Heart right ventricle (tissue), 16 donors: Measurements from ENCODE around the gene GRIK4. TPM values are rescaled to one million over a fixed set of nuclear protein-coding genes. Genes with fewer than 3 reads are reported as not detected.

Source experiments
- ATAC-seq, 8 donors: fragments of 200-7000 bp; cut with Tn5 transposase; one replicate each; pipeline ENCODE4 v1.9.1; 2020; ENCODE audit warnings: mild to moderate bottlenecking in 8 of 8, moderate library complexity in 8 of 8, moderate number of reproducible peaks in 1 of 8
- DNase-seq, 2 donors: peaks; one replicate each; pipeline ENCODE4 v3.0.0-alpha.2; 2020
- H3K27ac ChIP-seq, 10 donors: fragments of 200-600 bp; sonication (generic) in 2 of 10; one replicate each; pipeline versions ENCODE4 v1.5.0 to v1.8.0; 2020 to 2022; ENCODE audit warnings: mild to moderate bottlenecking in 3 of 10
- H3K27me3 ChIP-seq, 7 donors: fragments of 200-600 bp; one replicate each; pipeline ENCODE4 v1.8.0; 2021 to 2022; ENCODE audit warnings: mild to moderate bottlenecking in 2 of 7
- H3K36me3 ChIP-seq, 9 donors: fragments of 200-600 bp; sonication (generic) in 1 of 9; one replicate each; pipeline versions ENCODE4 v1.5.0 to v1.8.0; 2020 to 2022; ENCODE audit warnings: mild to moderate bottlenecking in 2 of 9
- H3K4me1 ChIP-seq, 9 donors: fragments of 200-600 bp; sonication (generic) in 1 of 9; one replicate each; pipeline versions ENCODE4 v1.5.0 to v1.8.0; 2020 to 2022; ENCODE audit warnings: mild to moderate bottlenecking in 4 of 9
- H3K4me3 ChIP-seq, 10 donors: fragments of 200-600 bp; sonication (generic) in 2 of 10; one replicate each; pipeline versions ENCODE4 v1.5.0 to v1.8.0; 2020 to 2022; ENCODE audit warnings: mild to moderate bottlenecking in 7 of 10, moderate library complexity in 2 of 10
- H3K9me3 ChIP-seq, 11 donors: fragments of 200-600 bp in 10 of 11; sonication (generic) in 2 of 11; one replicate each; pipeline versions ENCODE4 v1.5.0 to v1.8.0; 2013 to 2022; ENCODE audit warnings: mild to moderate bottlenecking in 2 of 11, control low read depth in 1 of 11, moderate library complexity in 1 of 11
- CTCF ChIP-seq, 9 donors: fragments of 200-600 bp; sonication (generic) in 2 of 9; IDR thresholded peaks; one replicate each; pipeline versions ENCODE4 v1.5.0 to v1.8.0; 2021 to 2022; ENCODE audit warnings: antibody characterized with exemption in 9 of 9, mild to moderate bottlenecking in 5 of 9, moderate library complexity in 1 of 9
- WGBS, 2 donors: extraction: QIAGEN DNeasy Blood & Tissue Kit; methylation state at CpG; one replicate each; pipeline ENCODE4 v1.1.7; 2013; ENCODE audit warnings: inconsistent platforms in 1 of 2; 5-methylcytosine and 5-hydroxymethylcytosine counted together
- intact Hi-C, 10 donors: fragments of 100-400 bp; cut with DNase I; formaldehyde crosslinking; loops; one replicate each; pipeline versions ENCODE4 v1.11.1 to v1.14.2; 2022
- polyA plus RNA-seq, 2 donors: library from polyadenylated mRNA; stranded (reverse); fragments of 200-250 nt; gene quantifications; one replicate each; pipeline ENCODE4 v1.2.3, GENCODE V29; 2013
- total RNA-seq, 10 donors: library from RNA; stranded (reverse); fragmentation: NEBNext Ultra II Directional in 3 of 10; extraction: Animal tissue kit (Norgen Biotek cat#: 25700) in 3 of 10; gene quantifications; one replicate each; pipeline versions ENCODE4 v1.2.1 to v1.2.4, GENCODE V29; 2021 to 2023
- donor health status: Arrhythmogenic right ventricular cardiomyopathy.
- donor health status: ischemic (EF 13 %, LVEDD 7.1; RV severe dilation, severe dysfunction).
- donor health status: healthy with polysubstance abuse.
- donor health status: DM: no; HTN: yes; CAD: no.
- donor health status: DM: no; HTN: no; CAD: no.
- donor health status: ischemic (EF 25% LVEDD 6.9; RV normal size, moderate dysfunction).
- donor health status: ischemic (EF 25% LVEDD 5.7; RV mildly dilated, moderate dysfunction).
- donor health status: healthy.
- donor health status: DM: yes; HTN: yes; CAD: no.
- donor health status: Ischemic cardiomyopathy.
- donor health status: ischemic (EF 35%, LVEDD 5.7; RV mildly dilated, moderate dysfunction).
- donor health status: nonischemic (EF 11% LVEDD 7.7; RV severe dilation, severe dysfunction).
- donor health status: DM: yes; HTN: yes; CAD: no.
- donor health status: PGD.
- donor health status: ischemic (EF 29% LVEDD 5.4; RV normal size, mild dysfunction).
- donor health status: nonischemic (EF 23%, LVEDD 6.1; RV moderate dilation, normal function).

The GRIK4 gene
- total and polyA plus RNA-seq, 12 donors: 0.01 to 0.85 (median 0.37) TPM; not detected in 6

GRCh38 chr11:120594746-120595145, 83.2 kb downstream of the GRIK4 start:
- no peaks in the 10 kb centered on the region for H3K9me3 ChIP-seq
- no peak for ATAC-seq

GRCh38 chr11:120595557-120595956, 84.0 kb downstream of the GRIK4 start:
- H3K27ac ChIP-seq: no peak overlapping the region
- no peaks in the 10 kb centered on the region for H3K9me3 ChIP-seq
- 87 to 94% methylated on average over 4 of the region's 4 CpGs for WGBS, 2 donors
- H3K27me3 ChIP-seq: peaks cover 0 to 35% (median 12%) of the 10 kb centered on the region in 7 donors
- no peaks in the 10 kb centered on the region for H3K4me1 ChIP-seq
- intact Hi-C loops: no loop called here
- no peaks in the 10 kb centered on the region for H3K36me3 ChIP-seq
- no peak overlapping the region for H3K4me3 ChIP-seq
- TF ChIP-seq CTCF (IDR thresholded peaks at IDR 0.05): no peak
- no peak for DNase-seq
- no peak for ATAC-seq

More at GRCh38 chr11:120594746-120595145, 83.2 kb downstream of the GRIK4 start:
- Histone ChIP-seq H3K4me1 (no peaks in the 10 kb centered on the region), H3K27me3 (peaks cover 0 to 33% (median 12%) of the 10 kb centered on the region in 7 donors), H3K36me3 (no peaks in the 10 kb centered on the region), H3K27ac (no peak overlapping the region), H3K4me3 (no peak overlapping the region)
- intact Hi-C loops: no loop called here
- DNase-seq: no peak
- 87 to 92% methylated on average over 9 of the region's 9 CpGs for WGBS, 2 donors
- no peak for TF ChIP-seq CTCF (IDR thresholded peaks at IDR 0.05)

GRCh38 chr11:120597250-120598215, 86.0 kb downstream of the GRIK4 start:
- Histone ChIP-seq H3K36me3 (no peaks in the 10 kb centered on the region), H3K9me3 (no peaks in the 10 kb centered on the region), H3K4me3 (peak overlapping the region in 4 of 10 donors; percentile 11 to 32 (median 22)), H3K27ac (no peak overlapping the region), H3K27me3 (peaks cover 0 to 31% (median 12%) of the 10 kb centered on the region in 7 donors), H3K4me1 (no peaks in the 10 kb centered on the region)
- DNase-seq (no peak), ATAC-seq (no peak)
- 63 to 64% methylated on average over 26 of the region's 26 CpGs for WGBS, 2 donors
- no peak for TF ChIP-seq CTCF (IDR thresholded peaks at IDR 0.05)
- intact Hi-C loops: no loop called here

- no peaks in the 10 kb centered on the region for H3K9me3 ChIP-seq
- ATAC-seq (no peak), DNase-seq (no peak)
- H3K27me3 ChIP-seq: peaks cover 0 to 29% (median 12%) of the 10 kb centered on the region in 7 donors
- intact Hi-C loops: no loop called here
- H3K4me1 ChIP-seq: no peaks in the 10 kb centered on the region
- TF ChIP-seq CTCF (IDR thresholded peaks at IDR 0.05): no peak
- WGBS, 2 donors: 77% methylated on average over 8 of the region's 8 CpGs
- no peak overlapping the region for H3K4me3 ChIP-seq
- H3K27ac ChIP-seq: no peak overlapping the region
- H3K36me3 ChIP-seq: no peaks in the 10 kb centered on the region
These were observed 87.1 kb downstream of the GRIK4 start for GRCh38 chr11:120598517-120599257.
